H1 (cell line): ENCODE results near the gene PPP1CA. TPM values are rescaled to one million over a fixed set of nuclear protein-coding genes. Genes with fewer than 3 reads are reported as not detected.

Experiments used
- CTCF ChIA-PET: fragments of 300-600 bp; sonication (Branson Sonifier 250); formaldehyde crosslinking; loops from one replicate; lab custom pipeline; 2021; ENCODE audit not compliant: partially characterized antibody; lab: Charles Lee
- POLR2A ChIA-PET: fragments of 300-600 bp; sonication (Branson Sonifier 250); formaldehyde crosslinking; loops from one replicate; lab custom pipeline; 2021; ENCODE audit warnings: inconsistent platforms; ENCODE audit not compliant: partially characterized antibody; lab: Charles Lee
- DNase-seq, 2 experiments: peaks; one replicate each; pipeline versions ENCODE4 v3.0.0 to v3.0.0-alpha.2; 2010 to 2022; ENCODE audit warnings: low spot score in 2 of 2, low read depth in 1 of 2, mixed read lengths in 1 of 2
- FAIRE-seq: peaks from 2 replicates; lab custom pipeline; 2011; peaks lifted over from hg19 to GRCh38; lab: Jason Lieb, UNC
- H2AFZ ChIP-seq: 2 replicates; pipeline ENCODE4 v1.8.1; 2012; ENCODE audit warnings: low read length, inconsistent platforms
- H2AK5ac ChIP-seq: 2 replicates; pipeline ENCODE4 v1.6.1; 2013; ENCODE audit warnings: low read depth, low read length
- H2BK120ac ChIP-seq: replicated peaks from 2 replicates; pipeline ENCODE3; 2013; ENCODE audit warnings: low read depth, low read length, inconsistent platforms
- H2BK12ac ChIP-seq: 2 replicates; pipeline ENCODE4 v1.6.1; 2013; ENCODE audit warnings: low read depth, low read length
- H2BK15ac ChIP-seq: 2 replicates; pipeline ENCODE4 v1.6.1; 2013; ENCODE audit warnings: low read length
- H2BK20ac ChIP-seq: 2 replicates; pipeline ENCODE4 v1.6.1; 2013; ENCODE audit warnings: low read length
- H2BK5ac ChIP-seq: 2 replicates; pipeline ENCODE4 v1.6.1; 2013; ENCODE audit warnings: low read depth, low read length
- H3K14ac ChIP-seq: 2 replicates; pipeline ENCODE4 v1.6.1; 2013; ENCODE audit warnings: inconsistent platforms; ENCODE audit not compliant: insufficient read length
- H3K18ac ChIP-seq: 2 replicates; pipeline ENCODE4 v1.6.1; 2013; ENCODE audit warnings: low read length; ENCODE audit errors: extremely low read depth
- H3K23ac ChIP-seq: 2 replicates; pipeline ENCODE4 v1.6.1; 2013; ENCODE audit warnings: inconsistent platforms; ENCODE audit not compliant: insufficient read length
- H3K23me2 ChIP-seq: 2 replicates; pipeline ENCODE4 v1.6.1; 2013; ENCODE audit warnings: low read depth, low read length
- H3K27ac ChIP-seq: 2 replicates; pipeline ENCODE4 v1.6.1; 2011; ENCODE audit warnings: low read depth, low read length, inconsistent platforms
- H3K27me3 ChIP-seq, 4 experiments: replicated peaks in 1 of 4; 1 replicate in 1 of 4; 2 replicates in 3 of 4; pipeline versions ENCODE4 v1.6.1 to v1.8.1; 2011 to 2013; ENCODE audit warnings: low read length in 3 of 4, mild to moderate bottlenecking in 3 of 4, inconsistent platforms in 2 of 4, mixed read lengths in 2 of 4, moderate library complexity in 1 of 4; ENCODE audit not compliant: control insufficient read depth in 3 of 4, insufficient read depth in 3 of 4; ENCODE audit errors: extremely low read depth in 1 of 4
- H3K36me3 ChIP-seq, 4 experiments: 2 replicates each; pipeline versions ENCODE4 v1.6.1 to v1.8.1; 2011 to 2013; ENCODE audit warnings: mild to moderate bottlenecking in 4 of 4, low read length in 3 of 4, moderate library complexity in 2 of 4, control low read depth in 1 of 4, inconsistent platforms in 1 of 4; ENCODE audit not compliant: insufficient read depth in 4 of 4, control insufficient read depth in 2 of 4
- H3K4ac ChIP-seq: replicated peaks from 2 replicates; pipeline ENCODE3; 2013; ENCODE audit warnings: low read length, low read depth, mixed read lengths, inconsistent platforms; ENCODE audit not compliant: insufficient read length
- H3K4me1 ChIP-seq, 4 experiments: replicated peaks in 1 of 4; 1 replicate in 1 of 4; 2 replicates in 3 of 4; pipeline versions ENCODE4 v1.6.1 to v1.8.1; 2011 to 2013; ENCODE audit warnings: low read length in 3 of 4, inconsistent platforms in 2 of 4, mixed read lengths in 1 of 4; ENCODE audit not compliant: insufficient read depth in 4 of 4, control insufficient read depth in 3 of 4
- H3K4me2 ChIP-seq, 2 experiments: 2 replicates each; pipeline versions ENCODE4 v1.6.1 to v1.8.1; 2011 to 2013; ENCODE audit warnings: low read depth in 2 of 2, low read length in 2 of 2, control low read depth in 1 of 2, inconsistent platforms in 1 of 2, mild to moderate bottlenecking in 1 of 2; ENCODE audit not compliant: insufficient read depth in 1 of 2
- H3K4me3 ChIP-seq, 4 experiments: fragments of 200-600, 300-600 bp in 1 of 4; sonication (generic), shearing (Covaris generic), sonication (Bioruptor Twin) in 1 of 4; 2 replicates each; pipeline versions ENCODE4 v1.5.1 to v1.8.1; 2011 to 2016; ENCODE audit warnings: low read length in 4 of 4, low read depth in 3 of 4, control low read depth in 2 of 4, inconsistent platforms in 2 of 4, mild to moderate bottlenecking in 2 of 4, mixed read lengths in 1 of 4, moderate library complexity in 1 of 4; ENCODE audit not compliant: insufficient read depth in 2 of 4; ENCODE audit errors: extremely low read depth in 1 of 4
- H3K56ac ChIP-seq: replicated peaks from 2 replicates; pipeline ENCODE3; 2013; ENCODE audit warnings: low read depth, mild to moderate bottlenecking, mixed read lengths, low read length, inconsistent platforms; ENCODE audit not compliant: insufficient read length
- H3K79me1 ChIP-seq: 2 replicates; pipeline ENCODE4 v1.6.1; 2013; ENCODE audit warnings: low read depth, low read length, control low read depth
- H3K79me2 ChIP-seq, 2 experiments: 2 replicates each; pipeline versions ENCODE4 v1.6.1 to v1.8.1; 2012 to 2013; ENCODE audit warnings: low read length in 2 of 2, mild to moderate bottlenecking in 2 of 2, inconsistent platforms in 1 of 2; ENCODE audit not compliant: insufficient read depth in 2 of 2, control insufficient read depth in 1 of 2
- H3K9ac ChIP-seq, 4 experiments: replicated peaks in 1 of 4; 1 replicate in 1 of 4; 2 replicates in 3 of 4; pipeline versions ENCODE4 v1.6.1 to v1.8.1; 2011 to 2013; ENCODE audit warnings: low read depth in 3 of 4, low read length in 3 of 4, control low read depth in 2 of 4, mild to moderate bottlenecking in 2 of 4, moderate library complexity in 2 of 4, inconsistent platforms in 1 of 4; ENCODE audit errors: extremely low read depth in 1 of 4
- H3K9me3 ChIP-seq, 2 experiments: 2 replicates each; pipeline versions ENCODE4 v1.6.1 to v1.8.1; 2012 to 2013; ENCODE audit warnings: mild to moderate bottlenecking in 2 of 2, moderate library complexity in 2 of 2, control low read depth in 1 of 2, inconsistent platforms in 1 of 2, low read depth in 1 of 2, low read length in 1 of 2, mixed read lengths in 1 of 2; ENCODE audit not compliant: insufficient read depth in 2 of 2
- H4K20me1 ChIP-seq, 2 experiments: replicated peaks in 1 of 2; 2 replicates each; pipeline versions ENCODE3 to v1.8.1; 2011 to 2013; ENCODE audit warnings: inconsistent platforms in 2 of 2, low read length in 2 of 2, mild to moderate bottlenecking in 1 of 2; ENCODE audit not compliant: insufficient read depth in 2 of 2, control insufficient read depth in 1 of 2
- H4K5ac ChIP-seq: 2 replicates; pipeline ENCODE4 v1.6.1; 2013; ENCODE audit warnings: low read length, low read depth, mixed read lengths, inconsistent platforms; ENCODE audit not compliant: insufficient read length
- H4K8ac ChIP-seq: 2 replicates; pipeline ENCODE4 v1.8.0; 2013; ENCODE audit warnings: mild to moderate bottlenecking, moderate library complexity, low read length, inconsistent platforms; ENCODE audit not compliant: insufficient read depth; ENCODE audit errors: extremely low read depth
- H4K91ac ChIP-seq: replicated peaks from 2 replicates; pipeline ENCODE3; 2013; ENCODE audit warnings: low read length, mixed read lengths, inconsistent platforms; ENCODE audit not compliant: insufficient read length
- RXRA ChIP-seq: IDR thresholded peaks from 2 replicates; pipeline ENCODE4 v1.6.1; 2011; ENCODE audit warnings: low read depth, mild to moderate bottlenecking, low read length, moderate library complexity; ENCODE audit not compliant: insufficient read depth
- SAP30 ChIP-seq: fragments of 300-600 bp; sonication (generic); IDR thresholded peaks from 2 replicates; pipeline ENCODE4 v1.7.1; 2012; ENCODE audit warnings: low read length, moderate library complexity, mild to moderate bottlenecking, inconsistent platforms; ENCODE audit not compliant: insufficient read depth, insufficient replicate concordance
- SP2 ChIP-seq: IDR thresholded peaks from 2 replicates; pipeline ENCODE4 v1.6.1; 2012; ENCODE audit warnings: mild to moderate bottlenecking, low read length, inconsistent platforms
- TAF7 ChIP-seq: optimal IDR thresholded peaks from 2 replicates; pipeline ENCODE3; 2011; ENCODE audit warnings: low read depth, mild to moderate bottlenecking, inconsistent platforms, low read length, moderate library complexity, borderline replicate concordance
- TBP ChIP-seq: IDR thresholded peaks from 2 replicates; pipeline ENCODE4 v1.6.1; 2011; ENCODE audit warnings: low read depth, low read length, improper control_type of control experiment
- YY1 ChIP-seq: IDR thresholded peaks from 2 replicates; pipeline ENCODE4 v1.6.1; 2011; ENCODE audit warnings: low read depth, mild to moderate bottlenecking, low read length
- ZNF274 ChIP-seq: IDR thresholded peaks from 2 replicates; pipeline ENCODE4 v1.7.0; 2012; ENCODE audit warnings: low read length, borderline replicate concordance; ENCODE audit errors: extremely low read depth
- WGBS, 2 experiments: shearing (Covaris generic) in 1 of 2; methylation state at CpG; one replicate each; pipeline versions ENCODE4 v1.1.6 to v1.1.7; 2013 to 2015; ENCODE audit warnings: low lambda C conversion rate in 2 of 2, mixed read lengths in 2 of 2, inconsistent platforms in 1 of 2, low coverage in 1 of 2, missing lambda C conversion rate in 1 of 2; ENCODE audit not compliant: insufficient replicate concordance in 2 of 2, insufficient coverage in 1 of 2, insufficient read length in 1 of 2; ENCODE audit errors: extremely low coverage in 1 of 2, missing lambda C conversion rate in 1 of 2; 5-methylcytosine and 5-hydroxymethylcytosine counted together
- polyA plus RNA-seq, 7 experiments: library from polyadenylated mRNA; depleted of rRNA in 3 of 7; stranded (reverse) in 5 of 7; unstranded in 2 of 7; fragments of >200 nt in 5 of 7; fragments of 200-250 nt in 2 of 7; gene quantifications; 1 replicate in 5 of 7; 2 replicates in 1 of 7; 4 replicates in 1 of 7; pipeline versions ENCODE4 v1.2.1 to v1.2.3, GENCODE V29; 2011 to 2013; ENCODE audit warnings: missing spikeins in 2 of 7, mixed read lengths in 2 of 7
- total RNA-seq: library from RNA; stranded (reverse); fragmentation: NEBNext Ultra II Directional; extraction: Animal tissue kit (Norgen Biotek cat#: 25700); gene quantifications from 2 replicates; pipeline ENCODE4 v1.2.1, GENCODE V29; 2021

The PPP1CA gene
- total and polyA plus RNA-seq, 2 of the 8 experiments (the other 6 are each of a cell fraction or from before 2014, with no cell fraction given) = 198 to 359 TPM

DNA sequence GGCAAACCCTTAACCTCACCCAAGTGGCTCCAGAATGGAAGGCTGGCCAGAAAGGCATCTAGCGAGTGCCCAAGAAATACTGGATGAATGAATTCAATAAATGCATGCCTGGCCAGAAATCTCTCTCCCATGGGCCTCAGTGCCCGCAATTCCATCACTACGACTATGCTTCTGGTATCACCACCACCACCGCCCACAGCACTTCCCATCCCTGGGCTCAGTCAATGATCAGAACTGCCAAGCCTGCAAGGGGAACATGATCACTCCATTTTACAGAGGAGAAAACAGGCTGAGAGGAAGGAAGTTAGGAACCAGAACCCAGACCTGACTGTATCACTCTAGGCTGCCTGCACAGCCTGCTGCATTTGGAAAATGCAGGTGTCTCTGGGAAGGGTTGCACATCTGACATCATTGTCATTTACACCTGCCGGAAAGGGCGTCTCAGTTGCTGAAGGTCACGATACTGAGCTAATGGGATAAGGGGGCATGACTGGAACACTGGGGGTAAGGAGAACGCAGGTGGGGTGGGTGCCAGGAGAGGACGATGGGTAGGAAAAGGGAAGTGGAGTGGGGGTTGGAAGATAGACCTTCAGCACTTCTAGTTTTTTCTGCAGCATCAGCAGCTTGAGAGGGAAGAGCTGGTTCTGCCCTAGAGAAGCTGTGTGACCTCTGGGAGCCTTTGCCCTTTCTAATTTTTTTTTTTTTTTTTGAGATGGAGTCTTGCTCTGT, 47.6 kb upstream of the PPP1CA start:
- Histone ChIP-seq H3K36me3 (no peaks in the 10 kb centered on the region), H4K8ac (no peak overlapping the region), H2BK12ac (no peak overlapping the region), H3K79me1 (no peaks in the 10 kb centered on the region), H3K9ac (no peak overlapping the region), H2BK20ac (no peak overlapping the region), H3K23ac (no peak overlapping the region), H3K79me2 (no peaks in the 10 kb centered on the region), H3K4me3 (no peak overlapping the region), H4K5ac (no peak overlapping the region), H3K4ac (no peak overlapping the region), H3K23me2 (no peaks in the 10 kb centered on the region), H4K91ac (no peak overlapping the region), H3K4me1 (no peaks in the 10 kb centered on the region), H4K20me1 (no peaks in the 10 kb centered on the region), H3K27me3 (no peaks in the 10 kb centered on the region), H3K18ac (no peak overlapping the region), H2BK15ac (no peak overlapping the region), H3K27ac (no peak overlapping the region), H3K14ac (no peak overlapping the region), H3K56ac (no peak overlapping the region), H2BK5ac (no peak overlapping the region), H2AK5ac (no peak overlapping the region), H2BK120ac (no peak overlapping the region), H3K4me2 (no peak overlapping the region), H2AFZ (no peak overlapping the region), H3K9me3 (no peaks in the 10 kb centered on the region)
- TF ChIP-seq ZNF274 (no peak), RXRA (no peak), YY1 (no peak), TAF7 (no peak), SP2 (no peak), SAP30 (no peak), TBP (no peak)
- WGBS, 2 experiments = 96% methylated on average over 9 of the region's 9 CpGs; no CpG with 5 or more reads in 1 of the 2 experiments
- ChIA-PET CTCF (interaction anchor here (0.6 to 1.3 kb wide), 4 partner anchors 18 to 206 kb away, joined by 3 to 4 read pairs (median 3); partner anchors contain the start of gene PPP1CA), POLR2A (interaction anchor here (0.8 to 1.4 kb wide), 6 partner anchors 10 to 40 kb away, joined by 3 to 7 read pairs (median 4); partner anchors contain the start of gene RPS6KB2)
- no peak for DNase-seq
- no peak for FAIRE-seq
